GM21447 (cell line): ENCODE results near the gene EFCC1.

Experiments
- ATAC-seq: cut with Tn5 transposase; IDR thresholded peaks from one replicate; pipeline ENCODE4 v1.9.1; 2021; ENCODE audit not compliant: unreplicated experiment

The EFCC1 gene

GRCh38 chr3:129031476-129032215 is 30.5 kb downstream of the EFCC1 start:
- ATAC-seq, result no peak

GRCh38 chr3:129032716-129033115 is 31.6 kb downstream of the EFCC1 start:
- no peak for ATAC-seq

DNA sequence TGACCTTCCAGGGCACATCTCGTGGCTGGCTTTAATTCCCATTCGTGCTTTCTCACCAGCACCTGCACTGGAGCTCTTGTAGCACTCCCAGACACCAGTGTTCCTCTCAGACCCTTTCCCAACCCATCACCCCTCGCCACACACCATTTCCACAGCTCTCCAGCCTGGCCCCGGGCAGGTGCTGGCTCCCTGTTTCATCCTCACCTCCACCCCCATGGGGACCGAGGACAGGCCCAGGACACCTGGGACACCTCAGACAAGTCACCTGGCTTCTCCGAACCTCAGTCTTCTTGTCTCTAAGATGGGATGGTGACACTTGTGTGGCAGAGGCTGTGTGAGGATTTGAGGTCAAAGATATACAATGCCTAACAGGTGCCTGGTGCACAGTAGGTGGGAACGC is 32.0 kb downstream of the EFCC1 start:
- no peak for ATAC-seq

DNA sequence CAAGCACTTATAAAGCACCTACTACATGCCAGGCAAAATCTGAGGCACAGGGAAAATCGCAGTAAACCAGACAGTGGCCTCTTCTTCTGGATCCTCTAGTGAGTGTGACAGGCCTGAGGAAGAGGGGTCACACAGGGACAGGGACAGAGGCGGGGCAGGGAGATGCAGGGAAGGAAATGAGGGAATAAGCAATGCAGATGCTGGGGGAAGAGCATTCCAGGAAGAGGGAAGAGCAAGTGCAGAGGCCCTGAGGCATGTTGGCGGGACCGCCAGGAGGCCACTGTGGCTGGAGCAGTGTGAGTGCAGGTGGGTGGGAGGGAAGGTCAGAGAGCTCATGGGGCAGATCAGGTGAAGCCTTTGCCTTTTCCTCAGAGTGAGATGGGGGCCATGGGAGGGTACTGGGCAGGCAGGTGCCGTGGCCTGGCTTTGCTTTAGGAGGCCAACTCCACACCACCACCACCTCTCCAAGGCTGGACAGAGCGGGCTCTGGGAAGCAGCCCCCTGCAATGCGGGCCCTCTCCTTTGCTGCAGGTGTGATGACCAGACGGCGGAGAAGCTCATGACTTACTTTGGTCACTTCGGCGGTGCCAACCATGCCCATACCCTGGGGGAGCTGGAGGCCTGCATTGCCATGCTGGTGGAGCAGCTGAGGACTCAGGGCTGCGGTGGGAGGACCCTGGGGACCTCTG is 32.7 kb downstream of the EFCC1 start:
- ATAC-seq, result no peak

DNA sequence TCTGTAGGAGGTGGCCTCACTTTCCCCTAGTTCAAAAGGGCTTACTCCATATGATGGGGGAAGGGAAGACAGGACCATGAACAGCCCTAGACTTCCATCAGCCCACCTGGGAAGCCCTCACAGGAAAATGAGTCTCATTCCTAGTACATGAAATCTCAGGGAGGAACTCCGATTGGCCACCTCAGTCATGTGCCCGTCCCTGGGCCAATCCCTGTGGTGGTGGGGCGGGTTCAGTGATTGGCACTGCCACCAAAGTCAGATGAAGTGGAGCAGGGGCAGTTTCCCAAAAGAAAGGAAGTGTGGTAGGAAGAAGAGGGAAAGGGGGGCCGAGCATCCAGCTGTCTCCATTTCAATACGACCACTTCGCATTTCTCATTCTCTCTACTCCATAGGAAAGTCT is 33.5 kb downstream of the EFCC1 start:
- ATAC-seq, result no peak

GRCh38 chr3:129035360-129036221 is 34.5 kb downstream of the EFCC1 start:
- ATAC-seq, result no peak

- ATAC-seq, result no peak
Measured at GRCh38 chr3:129036222-129037092, 35.4 kb downstream of the EFCC1 start.

GRCh38 chr3:129037093-129037419 is 36.0 kb downstream of the EFCC1 start:
- ATAC-seq, result no peak

DNA sequence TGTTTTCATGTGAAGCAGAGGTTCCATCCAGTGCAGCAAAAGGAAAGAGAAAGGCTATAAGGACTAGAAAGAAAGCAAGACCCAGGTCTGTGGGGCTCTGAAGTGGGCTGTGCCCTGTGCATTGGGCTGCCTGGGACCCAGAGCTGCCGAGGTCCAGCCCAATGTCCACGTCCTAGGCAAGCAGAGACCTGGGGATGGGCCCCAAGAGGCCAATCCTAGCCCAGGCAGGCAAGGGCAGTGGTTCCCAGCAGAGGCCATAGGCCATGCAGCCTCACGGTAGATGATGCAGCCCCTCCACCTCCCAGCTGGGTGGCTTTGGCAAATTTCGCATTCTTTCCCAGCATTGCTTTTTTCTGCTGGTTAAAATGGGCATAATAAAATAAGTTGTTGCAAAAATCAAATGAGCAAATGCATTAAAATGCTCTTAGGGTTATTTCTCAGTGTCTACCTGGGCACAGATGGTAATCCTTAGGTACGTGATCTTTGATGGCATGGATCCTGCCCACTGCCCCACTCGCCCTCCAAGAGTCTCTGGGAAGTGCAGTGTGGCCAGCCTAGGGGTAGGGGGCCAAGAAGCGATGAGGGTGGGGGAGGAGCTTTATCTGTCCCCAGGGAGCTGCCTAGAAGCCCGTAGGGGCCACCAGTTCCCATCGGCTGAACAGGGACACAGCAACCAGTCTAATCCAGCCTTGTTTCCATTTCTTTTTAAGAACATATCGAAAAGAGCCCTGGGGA is 37.2 kb downstream of the EFCC1 start:
- no peak for ATAC-seq

- ATAC-seq, result no peak
Measured at GRCh38 chr3:129039271-129040038, 38.4 kb downstream of the EFCC1 start.

DNA sequence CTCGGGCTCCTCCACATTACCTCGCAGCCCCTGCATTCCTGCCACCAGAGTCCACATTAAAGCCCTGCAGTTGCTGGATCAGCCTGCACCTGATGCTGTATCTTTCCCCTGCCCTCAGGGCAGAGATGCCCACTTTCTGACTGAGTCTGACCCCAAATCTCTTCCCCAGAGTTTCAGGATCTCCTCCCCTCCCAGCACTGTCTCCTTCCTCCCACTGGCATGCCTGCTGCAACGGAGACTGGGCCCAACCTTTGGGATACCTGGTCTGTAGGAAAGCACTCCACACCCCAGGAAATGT is 38.9 kb downstream of the EFCC1 start:
- ATAC-seq, result no peak

- ATAC-seq, result no peak
Measured at GRCh38 chr3:129040579-129041300, 39.6 kb downstream of the EFCC1 start.

GRCh38 chr3:129045675-129046036 is 44.6 kb downstream of the EFCC1 start:
- ATAC-seq, result no peak

GRCh38 chr3:129046037-129046731 is 45.1 kb downstream of the EFCC1 start:
- no peak for ATAC-seq

- no peak for ATAC-seq
Measured at GRCh38 chr3:129046732-129047552, 45.8 kb downstream of the EFCC1 start.

- ATAC-seq, result no peak
Measured at GRCh38 chr3:129047553-129047839, 46.4 kb downstream of the EFCC1 start.

GRCh38 chr3:129050556-129051295 is 49.6 kb downstream of the EFCC1 start:
- no peak for ATAC-seq
